HepG2 (cell line): Measurements from ENCODE around the gene EIF6. TPM values are rescaled to one million over a fixed set of nuclear protein-coding genes. Genes with fewer than 3 reads are reported as not detected.
A peak's percentile ranks its signal among the peaks of the same experiment; 100 is the strongest.

Source experiments
- ATF1 ChIP-seq: IDR thresholded peaks from 2 replicates; pipeline ENCODE4 v1.6.1; 2016; ENCODE audit warnings: mild to moderate bottlenecking, control low read depth
- EED ChIP-seq: sonication (generic); formaldehyde crosslinking; IDR thresholded peaks from 2 replicates; pipeline ENCODE4 v1.5.0; 2020; ENCODE audit warnings: mild to moderate bottlenecking, missing genetic modification reagents
- MLLT10 ChIP-seq: sonication (generic); formaldehyde crosslinking; IDR thresholded peaks from 2 replicates; pipeline ENCODE4 v1.4.0; 2020; ENCODE audit warnings: missing genetic modification reagents
- REXO4 ChIP-seq: sonication (generic); formaldehyde crosslinking; IDR thresholded peaks from 2 replicates; pipeline ENCODE4 v1.8.0; 2022; ENCODE audit warnings: missing genetic modification reagents, mild to moderate bottlenecking, borderline replicate concordance
- TMF1 ChIP-seq: sonication (generic); formaldehyde crosslinking; IDR thresholded peaks from 2 replicates; pipeline ENCODE4 v1.8.1; 2022; ENCODE audit warnings: low read depth, missing genetic modification reagents
- ZNF256 ChIP-seq: sonication (generic); formaldehyde crosslinking; conservative IDR thresholded peaks from 2 replicates; pipeline ENCODE4 v1.4.0; 2020; ENCODE audit warnings: missing genetic modification reagents
- ZNF30 ChIP-seq: sonication (generic); formaldehyde crosslinking; IDR thresholded peaks from 2 replicates; pipeline ENCODE4 v1.5.0; 2020; ENCODE audit warnings: mild to moderate bottlenecking, missing genetic modification reagents
- ZNF33B ChIP-seq: sonication (generic); formaldehyde crosslinking; IDR thresholded peaks from 2 replicates; pipeline ENCODE4 v1.5.1; 2020; ENCODE audit warnings: mild to moderate bottlenecking, missing genetic modification reagents
- ZNF597 ChIP-seq: sonication (generic); formaldehyde crosslinking; IDR thresholded peaks from 2 replicates; pipeline ENCODE4 v1.5.0; 2020; ENCODE audit warnings: missing genetic modification reagents
- ZNF7 ChIP-seq: IDR thresholded peaks from 2 replicates; pipeline ENCODE4 v1.6.1; 2016; ENCODE audit warnings: missing biosample characterization, missing genetic modification reagents
- ZNF766 ChIP-seq: sonication (generic); formaldehyde crosslinking; IDR thresholded peaks from 2 replicates; pipeline ENCODE4 v1.5.0; 2020; ENCODE audit warnings: missing genetic modification reagents, borderline replicate concordance
- polyA plus RNA-seq, 8 experiments: library from polyadenylated mRNA; depleted of rRNA in 3 of 8; stranded (reverse) in 7 of 8; unstranded in 1 of 8; fragments of >200 nt; fragmentation: Illumina TruSeq in 4 of 8; extraction: Trizol in 4 of 8; gene quantifications; 2 replicates each; pipeline versions ENCODE4 v1.2.1 to v1.2.3, GENCODE V29; 2011 to 2016; ENCODE audit warnings: low read depth in 4 of 8, missing spikeins in 1 of 8, mixed read lengths in 1 of 8; ENCODE audit not compliant: insufficient read depth in 1 of 8
- total RNA-seq, 5 experiments: library from RNA; depleted of rRNA; stranded (reverse); fragments of >200 nt; fragmentation: Illumina TruSeq; extraction: Trizol; gene quantifications; 2 replicates each; pipeline ENCODE4 v1.2.3, GENCODE V29; 2016; ENCODE audit warnings: low read depth in 1 of 5
- TF ChIP-seq, protein P1 (sequence below): sonication (generic); formaldehyde crosslinking; IDR thresholded peaks from 2 replicates; pipeline ENCODE4 v1.5.0; 2020; ENCODE audit warnings: mild to moderate bottlenecking, missing genetic modification reagents, borderline replicate concordance
- TF ChIP-seq, protein P2 (sequence below): sonication (generic); formaldehyde crosslinking; IDR thresholded peaks from 2 replicates; pipeline ENCODE4 v1.8.0; 2023; ENCODE audit warnings: mild to moderate bottlenecking, missing genetic modification reagents
- TF ChIP-seq, protein P3 (sequence below): sonication (generic); formaldehyde crosslinking; IDR thresholded peaks from 2 replicates; pipeline ENCODE4 v1.4.0; 2020; ENCODE audit warnings: missing genetic modification reagents
- TF ChIP-seq, protein P4 (sequence below): sonication (generic); formaldehyde crosslinking; IDR thresholded peaks from 2 replicates; pipeline ENCODE4 v1.4.0; 2020; ENCODE audit warnings: missing genetic modification reagents, borderline replicate concordance

EIF6 gene
- total and polyA plus RNA-seq, 2 of the 13 experiments (the other 11 are each of a cell fraction or from before 2014, with no cell fraction given): 462 to 466 TPM

DNA sequence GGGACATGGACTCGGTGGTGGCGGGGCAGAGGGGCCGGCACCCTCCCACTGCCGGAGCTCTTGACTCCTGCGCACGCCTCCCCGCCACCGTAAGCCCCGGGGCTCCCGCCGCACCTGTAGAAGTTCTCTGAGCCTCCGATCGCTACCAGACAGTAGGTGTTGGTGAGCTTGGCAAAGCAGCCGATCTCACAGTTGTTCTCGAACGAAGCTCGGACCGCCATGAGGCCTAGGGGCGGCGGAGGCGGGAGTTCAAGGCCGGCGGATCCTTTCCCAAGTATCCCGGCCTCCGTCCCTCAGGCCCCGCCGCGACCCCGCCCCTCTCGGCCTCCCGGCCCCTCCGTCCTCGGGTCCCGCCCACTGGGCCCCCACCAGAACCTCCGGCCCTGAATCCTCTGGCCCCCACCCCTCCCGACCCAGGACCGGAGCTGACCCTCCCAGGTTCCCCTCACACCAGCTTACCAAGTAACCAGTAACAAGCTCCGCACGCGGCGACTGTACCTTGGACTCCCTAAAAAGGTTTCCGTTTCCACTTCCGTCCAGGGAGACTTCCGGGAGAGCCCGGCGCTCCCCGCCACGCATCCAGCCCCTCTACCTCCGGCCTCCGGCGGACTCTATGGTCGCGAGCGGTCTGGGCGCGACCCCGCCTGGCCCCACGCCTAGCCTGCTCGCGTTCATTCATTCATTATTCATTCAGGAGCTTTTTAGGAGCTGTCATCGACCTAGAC lies at the start of gene EIF6 (continued):
- TF ChIP-seq, protein P1, sequence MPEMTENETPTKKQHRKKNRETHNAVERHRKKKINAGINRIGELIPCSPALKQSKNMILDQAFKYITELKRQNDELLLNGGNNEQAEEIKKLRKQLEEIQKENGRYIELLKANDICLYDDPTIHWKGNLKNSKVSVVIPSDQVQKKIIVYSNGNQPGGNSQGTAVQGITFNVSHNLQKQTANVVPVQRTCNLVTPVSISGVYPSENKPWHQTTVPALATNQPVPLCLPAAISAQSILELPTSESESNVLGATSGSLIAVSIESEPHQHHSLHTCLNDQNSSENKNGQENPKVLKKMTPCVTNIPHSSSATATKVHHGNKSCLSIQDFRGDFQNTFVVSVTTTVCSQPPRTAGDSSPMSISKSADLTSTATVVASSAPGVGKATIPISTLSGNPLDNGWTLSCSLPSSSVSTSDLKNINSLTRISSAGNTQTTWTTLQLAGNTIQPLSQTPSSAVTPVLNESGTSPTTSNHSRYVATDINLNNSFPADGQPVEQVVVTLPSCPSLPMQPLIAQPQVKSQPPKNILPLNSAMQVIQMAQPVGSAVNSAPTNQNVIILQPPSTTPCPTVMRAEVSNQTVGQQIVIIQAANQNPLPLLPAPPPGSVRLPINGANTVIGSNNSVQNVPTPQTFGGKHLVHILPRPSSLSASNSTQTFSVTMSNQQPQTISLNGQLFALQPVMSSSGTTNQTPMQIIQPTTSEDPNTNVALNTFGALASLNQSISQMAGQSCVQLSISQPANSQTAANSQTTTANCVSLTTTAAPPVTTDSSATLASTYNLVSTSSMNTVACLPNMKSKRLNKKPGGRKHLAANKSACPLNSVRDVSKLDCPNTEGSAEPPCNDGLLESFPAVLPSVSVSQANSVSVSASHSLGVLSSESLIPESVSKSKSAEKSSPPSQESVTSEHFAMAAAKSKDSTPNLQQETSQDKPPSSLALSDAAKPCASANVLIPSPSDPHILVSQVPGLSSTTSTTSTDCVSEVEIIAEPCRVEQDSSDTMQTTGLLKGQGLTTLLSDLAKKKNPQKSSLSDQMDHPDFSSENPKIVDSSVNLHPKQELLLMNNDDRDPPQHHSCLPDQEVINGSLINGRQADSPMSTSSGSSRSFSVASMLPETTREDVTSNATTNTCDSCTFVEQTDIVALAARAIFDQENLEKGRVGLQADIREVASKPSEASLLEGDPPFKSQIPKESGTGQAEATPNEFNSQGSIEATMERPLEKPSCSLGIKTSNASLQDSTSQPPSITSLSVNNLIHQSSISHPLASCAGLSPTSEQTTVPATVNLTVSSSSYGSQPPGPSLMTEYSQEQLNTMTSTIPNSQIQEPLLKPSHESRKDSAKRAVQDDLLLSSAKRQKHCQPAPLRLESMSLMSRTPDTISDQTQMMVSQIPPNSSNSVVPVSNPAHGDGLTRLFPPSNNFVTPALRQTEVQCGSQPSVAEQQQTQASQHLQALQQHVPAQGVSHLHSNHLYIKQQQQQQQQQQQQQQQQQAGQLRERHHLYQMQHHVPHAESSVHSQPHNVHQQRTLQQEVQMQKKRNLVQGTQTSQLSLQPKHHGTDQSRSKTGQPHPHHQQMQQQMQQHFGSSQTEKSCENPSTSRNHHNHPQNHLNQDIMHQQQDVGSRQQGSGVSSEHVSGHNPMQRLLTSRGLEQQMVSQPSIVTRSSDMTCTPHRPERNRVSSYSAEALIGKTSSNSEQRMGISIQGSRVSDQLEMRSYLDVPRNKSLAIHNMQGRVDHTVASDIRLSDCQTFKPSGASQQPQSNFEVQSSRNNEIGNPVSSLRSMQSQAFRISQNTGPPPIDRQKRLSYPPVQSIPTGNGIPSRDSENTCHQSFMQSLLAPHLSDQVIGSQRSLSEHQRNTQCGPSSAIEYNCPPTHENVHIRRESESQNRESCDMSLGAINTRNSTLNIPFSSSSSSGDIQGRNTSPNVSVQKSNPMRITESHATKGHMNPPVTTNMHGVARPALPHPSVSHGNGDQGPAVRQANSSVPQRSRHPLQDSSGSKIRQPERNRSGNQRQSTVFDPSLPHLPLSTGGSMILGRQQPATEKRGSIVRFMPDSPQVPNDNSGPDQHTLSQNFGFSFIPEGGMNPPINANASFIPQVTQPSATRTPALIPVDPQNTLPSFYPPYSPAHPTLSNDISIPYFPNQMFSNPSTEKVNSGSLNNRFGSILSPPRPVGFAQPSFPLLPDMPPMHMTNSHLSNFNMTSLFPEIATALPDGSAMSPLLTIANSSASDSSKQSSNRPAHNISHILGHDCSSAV: peak; percentile 95; the same call in 1 of the 2 replicates
- TF ChIP-seq, protein P2, sequence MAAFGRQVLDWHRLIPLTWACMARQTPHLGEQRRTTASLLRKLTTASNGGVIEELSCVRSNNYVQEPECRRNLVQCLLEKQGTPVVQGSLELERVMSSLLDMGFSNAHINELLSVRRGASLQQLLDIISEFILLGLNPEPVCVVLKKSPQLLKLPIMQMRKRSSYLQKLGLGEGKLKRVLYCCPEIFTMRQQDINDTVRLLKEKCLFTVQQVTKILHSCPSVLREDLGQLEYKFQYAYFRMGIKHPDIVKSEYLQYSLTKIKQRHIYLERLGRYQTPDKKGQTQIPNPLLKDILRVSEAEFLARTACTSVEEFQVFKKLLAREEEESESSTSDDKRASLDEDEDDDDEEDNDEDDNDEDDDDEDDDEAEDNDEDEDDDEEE (CRISPR knock-in tag): peak; percentile 93
- TF ChIP-seq ZNF766 (CRISPR knock-in tag) (no peak), ZNF30 (CRISPR knock-in tag) (no peak), ZNF597 (CRISPR knock-in tag) (no peak), MLLT10 (CRISPR knock-in tag) (no peak), ZNF7 (CRISPR knock-in tag) (peak; percentile 50; the same call in 1 of the 2 replicates), REXO4 (CRISPR knock-in tag) (no peak), TMF1 (no peak), ZNF33B (CRISPR knock-in tag) (no peak; the same call in 1 of the 2 replicates), EED (CRISPR knock-in tag) (no peak), ZNF256 (CRISPR knock-in tag) (no peak; the same call in 1 of the 2 replicates), ATF1 (CRISPR knock-in tag) (no peak)
- TF ChIP-seq, protein P3, sequence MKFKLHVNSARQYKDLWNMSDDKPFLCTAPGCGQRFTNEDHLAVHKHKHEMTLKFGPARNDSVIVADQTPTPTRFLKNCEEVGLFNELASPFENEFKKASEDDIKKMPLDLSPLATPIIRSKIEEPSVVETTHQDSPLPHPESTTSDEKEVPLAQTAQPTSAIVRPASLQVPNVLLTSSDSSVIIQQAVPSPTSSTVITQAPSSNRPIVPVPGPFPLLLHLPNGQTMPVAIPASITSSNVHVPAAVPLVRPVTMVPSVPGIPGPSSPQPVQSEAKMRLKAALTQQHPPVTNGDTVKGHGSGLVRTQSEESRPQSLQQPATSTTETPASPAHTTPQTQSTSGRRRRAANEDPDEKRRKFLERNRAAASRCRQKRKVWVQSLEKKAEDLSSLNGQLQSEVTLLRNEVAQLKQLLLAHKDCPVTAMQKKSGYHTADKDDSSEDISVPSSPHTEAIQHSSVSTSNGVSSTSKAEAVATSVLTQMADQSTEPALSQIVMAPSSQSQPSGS (CRISPR knock-in tag): peak; percentile 27; the same call in 1 of the 2 replicates
- TF ChIP-seq, protein P4, sequence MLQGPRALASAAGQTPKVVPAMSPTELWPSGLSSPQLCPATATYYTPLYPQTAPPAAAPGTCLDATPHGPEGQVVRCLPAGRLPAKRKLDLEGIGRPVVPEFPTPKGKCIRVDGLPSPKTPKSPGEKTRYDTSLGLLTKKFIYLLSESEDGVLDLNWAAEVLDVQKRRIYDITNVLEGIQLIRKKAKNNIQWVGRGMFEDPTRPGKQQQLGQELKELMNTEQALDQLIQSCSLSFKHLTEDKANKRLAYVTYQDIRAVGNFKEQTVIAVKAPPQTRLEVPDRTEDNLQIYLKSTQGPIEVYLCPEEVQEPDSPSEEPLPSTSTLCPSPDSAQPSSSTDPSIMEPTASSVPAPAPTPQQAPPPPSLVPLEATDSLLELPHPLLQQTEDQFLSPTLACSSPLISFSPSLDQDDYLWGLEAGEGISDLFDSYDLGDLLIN (CRISPR knock-in tag): 0 out of 2 replicates have a peak, but pooled peaks have one; percentile 12
